Neuronal stem cell (in vitro differentiated cells): ENCODE measurements around the gene ABCB4.

Experiments
- DNase-seq: peaks from one replicate; pipeline ENCODE4 v3.0.0-alpha.2; 2013; ENCODE audit warnings: low spot score
- H2AFZ ChIP-seq: one replicate; pipeline ENCODE4 v1.6.1; 2013; ENCODE audit warnings: mild to moderate bottlenecking, low read length, inconsistent platforms
- H2AK5ac ChIP-seq: 2 replicates; pipeline ENCODE4 v1.6.1; 2013; ENCODE audit warnings: low read depth, mild to moderate bottlenecking, inconsistent platforms, low read length, moderate library complexity, mixed read lengths
- H2BK120ac ChIP-seq: 2 replicates; pipeline ENCODE4 v1.6.1; 2013; ENCODE audit warnings: low read depth, mild to moderate bottlenecking, inconsistent platforms, low read length, moderate library complexity, mixed read lengths
- H2BK12ac ChIP-seq: one replicate; pipeline ENCODE4 v1.6.1; 2013; ENCODE audit warnings: low read length, inconsistent platforms
- H2BK15ac ChIP-seq: 2 replicates; pipeline ENCODE4 v1.6.1; 2013; ENCODE audit warnings: mild to moderate bottlenecking, low read length, inconsistent platforms, mixed read lengths
- H2BK5ac ChIP-seq: one replicate; pipeline ENCODE4 v1.6.1; 2013; ENCODE audit warnings: inconsistent platforms, mild to moderate bottlenecking, low read length, moderate library complexity
- H3K14ac ChIP-seq: one replicate; pipeline ENCODE4 v1.6.1; 2013; ENCODE audit warnings: low read length, inconsistent platforms
- H3K18ac ChIP-seq: 2 replicates; pipeline ENCODE4 v1.6.1; 2013; ENCODE audit warnings: low read length, inconsistent platforms
- H3K23ac ChIP-seq: 2 replicates; pipeline ENCODE4 v1.6.1; 2013; ENCODE audit warnings: low read depth, mild to moderate bottlenecking, mixed read lengths, low read length, inconsistent platforms; ENCODE audit not compliant: poor library complexity
- H3K27ac ChIP-seq: replicated peaks from 3 replicates; pipeline ENCODE4 v1.5.1; 2013; ENCODE audit warnings: low read length, inconsistent platforms
- H3K27me3 ChIP-seq, 3 experiments: 2 replicates each; pipeline ENCODE4 v1.6.1; 2013; ENCODE audit warnings: low read length in 3 of 3, mild to moderate bottlenecking in 2 of 3, inconsistent platforms in 1 of 3, low read depth in 1 of 3, mixed read lengths in 1 of 3, moderate library complexity in 1 of 3; ENCODE audit not compliant: control insufficient read depth in 3 of 3, insufficient read depth in 3 of 3
- H3K36me3 ChIP-seq, 2 donors: replicated peaks in 1 of 2; 2 replicates each; pipeline ENCODE4 v1.6.1; 2013; ENCODE audit warnings: low read length in 2 of 2; ENCODE audit not compliant: control insufficient read depth in 2 of 2, insufficient read depth in 2 of 2
- H3K4ac ChIP-seq: 2 replicates; pipeline ENCODE4 v1.6.1; 2013; ENCODE audit warnings: inconsistent platforms, mild to moderate bottlenecking, low read length, moderate library complexity
- H3K4me1 ChIP-seq, 2 donors: 1 replicate in 1 of 2; 2 replicates in 1 of 2; pipeline ENCODE4 v1.6.1; 2013; ENCODE audit warnings: low read length in 2 of 2, low read depth in 1 of 2; ENCODE audit not compliant: control insufficient read depth in 2 of 2, insufficient read depth in 1 of 2
- H3K4me2 ChIP-seq: one replicate; pipeline ENCODE4 v1.6.1; 2013; ENCODE audit warnings: mild to moderate bottlenecking, low read length, inconsistent platforms; ENCODE audit not compliant: insufficient read depth, poor library complexity, severe bottlenecking
- H3K4me3 ChIP-seq, 2 donors: 2 replicates each; pipeline ENCODE4 v1.5.1; 2013; ENCODE audit warnings: low read length in 2 of 2, mild to moderate bottlenecking in 2 of 2, inconsistent platforms in 1 of 2, moderate library complexity in 1 of 2
- H3K79me1 ChIP-seq: one replicate; pipeline ENCODE4 v1.6.1; 2013; ENCODE audit warnings: low read depth, mild to moderate bottlenecking, inconsistent platforms, low read length, moderate library complexity
- H3K9ac ChIP-seq: one replicate; pipeline ENCODE4 v1.6.1; 2013; ENCODE audit warnings: mild to moderate bottlenecking, low read depth, low read length, inconsistent platforms; ENCODE audit not compliant: poor library complexity
- H3K9me3 ChIP-seq, 2 donors: replicated peaks in 1 of 2; 2 replicates each; pipeline versions ENCODE3 to v1.6.1; 2013; ENCODE audit warnings: low read length in 2 of 2, mild to moderate bottlenecking in 2 of 2, inconsistent platforms in 1 of 2, low read depth in 1 of 2, mixed read lengths in 1 of 2, moderate library complexity in 1 of 2; ENCODE audit not compliant: control insufficient read depth in 2 of 2, insufficient read depth in 1 of 2
- H4K8ac ChIP-seq: one replicate; pipeline ENCODE4 v1.6.1; 2013; ENCODE audit warnings: low read depth, mild to moderate bottlenecking, inconsistent platforms, low read length, moderate library complexity
- H4K91ac ChIP-seq: one replicate; pipeline ENCODE4 v1.6.1; 2013; ENCODE audit warnings: low read length, low read depth, mild to moderate bottlenecking, inconsistent platforms; ENCODE audit not compliant: poor library complexity
- WGBS, 2 donors: extraction: QIAGEN DNeasy Blood & Tissue Kit; methylation state at CpG; one replicate each; pipeline ENCODE4 v1.1.7; 2013; ENCODE audit warnings: missing lambda C conversion rate in 2 of 2, mixed read lengths in 1 of 2; ENCODE audit not compliant: insufficient read length in 2 of 2, insufficient replicate concordance in 1 of 2; ENCODE audit errors: extremely low coverage in 2 of 2; 5-methylcytosine and 5-hydroxymethylcytosine counted together

Gene ABCB4

DNA sequence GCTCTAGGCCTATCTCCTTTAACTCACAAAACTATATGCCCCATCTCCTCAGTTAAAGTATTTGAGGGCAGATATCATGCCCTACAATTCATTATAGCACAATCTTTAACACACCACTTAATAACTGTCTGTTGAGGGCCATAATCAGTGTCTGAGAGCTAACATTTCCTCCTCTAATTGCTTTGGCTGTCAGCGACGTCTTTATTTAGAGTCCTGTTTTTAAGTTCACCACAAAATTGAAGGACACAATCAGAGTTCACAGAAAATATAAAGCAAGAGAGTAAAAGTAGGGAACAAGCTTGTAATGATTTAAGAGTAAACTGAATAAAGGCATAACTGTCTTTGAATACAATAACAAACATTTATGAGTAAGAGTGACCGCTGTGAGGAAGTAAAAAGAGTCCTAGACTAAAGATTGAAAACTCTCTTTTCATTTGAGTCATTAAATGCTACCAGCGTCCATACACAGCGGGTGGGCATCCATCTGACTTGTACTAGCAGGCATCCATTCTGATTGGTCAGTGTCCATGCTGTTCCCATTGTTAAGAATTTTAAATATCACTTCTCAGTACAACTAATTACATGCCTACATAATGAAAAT, 38.4 kb upstream of the ABCB4 start:
- Histone ChIP-seq H4K91ac (no peak overlapping the region), H3K14ac (no peak overlapping the region), H2BK5ac (no peak overlapping the region), H3K4me2 (no peak overlapping the region), H3K9me3 (no peaks in the 10 kb centered on the region), H3K4me1 (peaks cover 0 to 4% of the 10 kb centered on the region in 2 donors), H2BK12ac (no peak overlapping the region), H3K79me1 (no peaks in the 10 kb centered on the region), H4K8ac (no peak overlapping the region), H2BK15ac (no peak overlapping the region), H2AFZ (no peak overlapping the region), H3K23ac (no peak overlapping the region), H3K18ac (no peak overlapping the region), H3K36me3 (peaks cover 0 to 40% of the 10 kb centered on the region in 2 donors), H3K9ac (no peak overlapping the region), H3K27me3 (no peaks in the 10 kb centered on the region), H2BK120ac (no peak overlapping the region), H3K27ac (no peak overlapping the region), H3K4me3 (no peak overlapping the region), H2AK5ac (no peak overlapping the region), H3K4ac (no peak overlapping the region)
- WGBS, 2 donors: no CpG with 5 or more reads among the region's 5 CpGs
- DNase-seq: no peak

DNA sequence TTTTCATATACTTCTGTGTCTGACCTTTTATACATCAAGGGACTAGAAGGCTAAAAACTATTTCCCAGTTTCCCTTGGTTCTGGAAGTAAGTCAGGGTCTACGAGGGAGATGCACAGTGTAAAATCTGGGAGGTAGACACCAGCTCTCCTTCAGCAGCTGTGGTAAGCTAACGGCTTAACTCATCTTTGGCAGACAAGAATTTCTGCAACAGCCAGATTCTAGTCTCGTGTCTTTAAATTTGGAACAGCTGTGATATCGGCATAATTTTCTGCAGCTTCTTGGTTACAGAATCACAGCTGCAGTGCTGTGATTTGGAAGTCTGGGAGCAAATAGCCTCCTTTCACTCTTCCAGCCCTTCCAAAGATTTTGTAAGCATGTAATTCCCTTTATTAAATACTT, 37.4 kb upstream of the ABCB4 start:
- Histone ChIP-seq H2BK15ac (no peak overlapping the region), H2BK120ac (no peak overlapping the region), H3K27me3 (no peaks in the 10 kb centered on the region), H3K4ac (no peak overlapping the region), H3K4me1 (peaks cover 0 to 4% of the 10 kb centered on the region in 2 donors), H3K36me3 (peaks cover 0 to 50% of the 10 kb centered on the region in 2 donors), H3K27ac (no peak overlapping the region), H3K4me3 (no peak overlapping the region), H2AK5ac (no peak overlapping the region), H3K79me1 (no peaks in the 10 kb centered on the region), H3K23ac (no peak overlapping the region), H3K14ac (no peak overlapping the region), H3K4me2 (no peak overlapping the region), H3K9ac (no peak overlapping the region), H4K91ac (no peak overlapping the region), H3K9me3 (no peaks in the 10 kb centered on the region), H2BK5ac (no peak overlapping the region), H3K18ac (no peak overlapping the region), H4K8ac (no peak overlapping the region), H2BK12ac (no peak overlapping the region), H2AFZ (no peak overlapping the region)
- no peak for DNase-seq
- no CpG with 5 or more reads among the region's 4 CpGs for WGBS, 2 donors

DNA sequence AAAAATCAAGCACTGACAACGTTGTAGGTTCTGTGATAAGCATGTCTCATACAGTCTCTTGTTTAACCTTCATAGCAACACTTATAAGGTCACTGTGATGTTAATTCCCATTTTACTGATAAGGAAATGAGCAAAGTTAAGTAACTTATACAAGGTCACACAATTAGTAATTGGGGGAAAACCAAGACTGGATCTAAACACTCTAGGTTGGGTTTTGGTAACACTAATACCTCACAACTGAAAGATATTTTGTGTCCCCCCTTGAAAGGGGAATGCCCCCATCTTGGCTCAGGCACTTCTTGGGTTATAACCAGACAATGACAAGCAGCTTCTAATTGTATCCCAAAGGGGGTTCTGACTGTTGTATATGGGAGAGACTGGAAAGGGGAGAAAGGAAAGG, 36.0 kb upstream of the ABCB4 start:
- Histone ChIP-seq H3K4me3 (no peak overlapping the region), H2AK5ac (no peak overlapping the region), H3K27ac (no peak overlapping the region), H2BK12ac (no peak overlapping the region), H4K91ac (no peak overlapping the region), H3K27me3 (no peaks in the 10 kb centered on the region), H3K14ac (no peak overlapping the region), H2BK5ac (no peak overlapping the region), H2BK15ac (no peak overlapping the region), H3K18ac (no peak overlapping the region), H3K4me1 (peaks cover 0 to 4% of the 10 kb centered on the region in 2 donors), H3K9me3 (no peaks in the 10 kb centered on the region), H4K8ac (no peak overlapping the region), H3K79me1 (no peaks in the 10 kb centered on the region), H3K9ac (no peak overlapping the region), H3K36me3 (peaks cover 0 to 63% of the 10 kb centered on the region in 2 donors), H2AFZ (no peak overlapping the region), H3K23ac (no peak overlapping the region), H2BK120ac (no peak overlapping the region), H3K4ac (no peak overlapping the region), H3K4me2 (no peak overlapping the region)
- no peak for DNase-seq
- WGBS, 2 donors: no CpG with 5 or more reads among the region's 1 CpG

DNA sequence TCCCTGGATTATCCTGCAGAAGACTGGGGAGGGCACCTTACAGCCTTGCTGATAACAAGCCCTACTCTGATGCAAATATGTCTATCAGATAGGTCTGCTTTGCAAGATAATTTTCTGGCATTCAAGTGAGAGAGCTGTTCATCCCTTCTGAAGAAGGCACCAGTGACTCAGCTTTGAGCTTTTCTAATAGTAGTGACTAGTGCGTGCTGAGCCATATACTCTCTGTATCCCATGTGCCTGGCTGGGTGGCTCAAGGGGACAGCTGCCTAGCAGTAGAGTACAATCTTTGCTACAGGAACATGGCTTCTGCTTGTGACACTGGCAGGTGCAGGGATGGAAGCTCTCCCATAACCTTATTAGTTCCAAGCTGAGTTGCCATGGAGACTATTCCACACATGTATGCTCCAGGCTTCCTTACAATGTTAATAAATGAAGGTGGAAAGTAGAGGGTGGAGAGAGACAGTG, 35.0 kb upstream of the ABCB4 start:
- no peak overlapping the region for H3K9ac ChIP-seq
- peaks cover 0 to 67% of the 10 kb centered on the region in 2 donors for H3K36me3 ChIP-seq
- H3K4me3 ChIP-seq: no peak overlapping the region
- H2BK5ac ChIP-seq: no peak overlapping the region
- no peaks in the 10 kb centered on the region for H3K79me1 ChIP-seq
- no peak overlapping the region for H3K18ac ChIP-seq
- no peak overlapping the region for H3K4me2 ChIP-seq
- no peak for DNase-seq
- no peak overlapping the region for H2BK120ac ChIP-seq
- no peak overlapping the region for H3K4ac ChIP-seq
- H3K27me3 ChIP-seq: no peaks in the 10 kb centered on the region
- no peak overlapping the region for H3K27ac ChIP-seq
- no peak overlapping the region for H3K23ac ChIP-seq
- peaks cover 0 to 4% of the 10 kb centered on the region in 2 donors for H3K4me1 ChIP-seq
- no peak overlapping the region for H2BK15ac ChIP-seq
- no peak overlapping the region for H4K91ac ChIP-seq
- no peak overlapping the region for H2AFZ ChIP-seq
- H2AK5ac ChIP-seq: no peak overlapping the region
- H3K9me3 ChIP-seq: no peaks in the 10 kb centered on the region
- H2BK12ac ChIP-seq: no peak overlapping the region
- no peak overlapping the region for H3K14ac ChIP-seq
- no peak overlapping the region for H4K8ac ChIP-seq
- no CpG with 5 or more reads among the region's 1 CpG for WGBS, 2 donors
